ENCODE data around the gene SYNJ1. TPM values are rescaled to one million over a fixed set of nuclear protein-coding genes. Genes with fewer than 3 reads are reported as not detected.

Gene SYNJ1
- polyA plus RNA-seq, 3 donors = 4.0 to 16.5 (median 8.1) TPM

DNA sequence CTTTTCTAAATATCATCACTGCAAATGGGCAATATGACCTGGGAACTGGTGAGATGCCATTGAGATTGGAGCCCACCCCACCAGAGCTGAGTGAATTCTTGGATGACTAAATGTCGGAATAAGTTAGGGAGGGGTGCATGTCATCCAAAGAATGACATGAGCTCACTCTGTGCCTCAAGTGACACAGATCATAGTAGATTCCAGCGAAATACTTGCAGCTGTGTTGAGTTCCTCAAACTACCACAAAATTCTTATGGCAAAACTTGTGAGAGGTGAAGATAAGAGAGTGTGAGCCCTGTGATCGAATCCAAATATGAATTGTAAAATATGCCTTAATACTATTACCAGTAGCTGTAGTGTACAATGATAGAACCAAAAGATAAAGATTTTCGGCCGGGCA is 140.2 kb downstream of the SYNJ1 start:
- Histone ChIP-seq H4K20me1 (ENCODE audit: insufficient read depth, low read length) (no peaks in the 10 kb centered on the region), H3K4me3 (replicated peaks in 1 of 3; ENCODE audit: low read depth in 2 of 3, low read length in 3 of 3) (no peak overlapping the region), H3K4me2 (replicated peaks; ENCODE audit: extremely low read depth, low read length, poor library complexity, severe bottlenecking) (no peak overlapping the region), H3K9me3 (replicated peaks in 1 of 2; ENCODE audit: control insufficient read depth in 1 of 2, insufficient read depth in 1 of 2, low read length in 2 of 2) (no peaks in the 10 kb centered on the region), H3K27me3 (ENCODE audit: control insufficient read depth in 2 of 2, insufficient read depth in 2 of 2, low read length in 2 of 2) (no peaks in the 10 kb centered on the region), H2AFZ (ENCODE audit: insufficient read depth, low read depth, low read length, poor library complexity, severe bottlenecking) (no peak overlapping the region), H3K4me1 (ENCODE audit: control insufficient read depth in 1 of 2, insufficient read depth in 2 of 2, low read length in 2 of 2) (no peaks in the 10 kb centered on the region), H3K27ac (ENCODE audit: low read depth in 1 of 2, low read length in 2 of 2) (no peak overlapping the region), H3K79me2 (ENCODE audit: insufficient read depth, low read length) (no peaks in the 10 kb centered on the region), H3K36me3 (replicated peaks in 1 of 2; ENCODE audit: control insufficient read depth in 1 of 2, insufficient read depth in 2 of 2, low read length in 2 of 2) (no peaks in the 10 kb centered on the region), H3K9ac (ENCODE audit: insufficient read depth, low read length, poor library complexity, severe bottlenecking) (no peak overlapping the region)
- Mint-ChIP-seq H3K36me3 (no peaks in the 10 kb centered on the region), H3K27ac (no peak overlapping the region), H3K27me3 (ENCODE audit: low read depth in 3 of 3) (peaks cover 0 to 1% (median 0%) of the 10 kb centered on the region in 3 donors), H3K9me3 (no peaks in the 10 kb centered on the region), H3K4me1 (no peaks in the 10 kb centered on the region), H3K4me3 (no peak overlapping the region)
- no peak for DNase-seq
- WGBS (ENCODE audit: insufficient coverage) = no CpG with 5 or more reads among the region's 5 CpGs
- TF ChIP-seq, protein P1, sequence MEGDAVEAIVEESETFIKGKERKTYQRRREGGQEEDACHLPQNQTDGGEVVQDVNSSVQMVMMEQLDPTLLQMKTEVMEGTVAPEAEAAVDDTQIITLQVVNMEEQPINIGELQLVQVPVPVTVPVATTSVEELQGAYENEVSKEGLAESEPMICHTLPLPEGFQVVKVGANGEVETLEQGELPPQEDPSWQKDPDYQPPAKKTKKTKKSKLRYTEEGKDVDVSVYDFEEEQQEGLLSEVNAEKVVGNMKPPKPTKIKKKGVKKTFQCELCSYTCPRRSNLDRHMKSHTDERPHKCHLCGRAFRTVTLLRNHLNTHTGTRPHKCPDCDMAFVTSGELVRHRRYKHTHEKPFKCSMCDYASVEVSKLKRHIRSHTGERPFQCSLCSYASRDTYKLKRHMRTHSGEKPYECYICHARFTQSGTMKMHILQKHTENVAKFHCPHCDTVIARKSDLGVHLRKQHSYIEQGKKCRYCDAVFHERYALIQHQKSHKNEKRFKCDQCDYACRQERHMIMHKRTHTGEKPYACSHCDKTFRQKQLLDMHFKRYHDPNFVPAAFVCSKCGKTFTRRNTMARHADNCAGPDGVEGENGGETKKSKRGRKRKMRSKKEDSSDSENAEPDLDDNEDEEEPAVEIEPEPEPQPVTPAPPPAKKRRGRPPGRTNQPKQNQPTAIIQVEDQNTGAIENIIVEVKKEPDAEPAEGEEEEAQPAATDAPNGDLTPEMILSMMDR (IDR thresholded peaks at IDR 0.05) = no peak
- intact Hi-C loops (cut with micrococcal nuclease) = no loop called here

DNA sequence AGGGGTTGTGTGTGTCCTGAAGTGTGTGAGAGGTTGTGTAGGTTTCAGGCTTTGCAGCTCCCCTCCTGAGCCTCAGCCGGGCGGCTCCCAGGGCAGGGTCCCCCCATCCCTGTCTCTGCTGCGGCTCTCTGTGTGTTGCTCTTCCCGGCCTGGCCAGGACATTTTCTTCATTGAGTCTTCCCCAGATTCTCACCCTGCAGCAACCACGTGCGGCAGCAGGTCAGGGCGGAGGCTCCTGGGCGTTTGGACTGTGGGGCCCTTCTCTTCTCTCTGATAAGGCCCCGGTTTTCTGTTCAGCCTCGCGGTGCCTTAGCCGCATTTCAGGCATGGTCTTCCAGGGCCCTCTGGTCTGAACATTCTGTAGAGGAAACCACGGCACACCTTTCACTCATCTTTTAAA is 140.7 kb downstream of the SYNJ1 start:
- H3K9ac ChIP-seq (ENCODE audit: insufficient read depth, low read length, poor library complexity, severe bottlenecking) = no peak overlapping the region
- H3K36me3 Mint-ChIP-seq = no peaks in the 10 kb centered on the region
- no peaks in the 10 kb centered on the region for H3K36me3 ChIP-seq (replicated peaks in 1 of 2; ENCODE audit: control insufficient read depth in 1 of 2, insufficient read depth in 2 of 2, low read length in 2 of 2)
- H3K9me3 ChIP-seq (replicated peaks in 1 of 2; ENCODE audit: control insufficient read depth in 1 of 2, insufficient read depth in 1 of 2, low read length in 2 of 2) = no peaks in the 10 kb centered on the region
- H3K4me1 ChIP-seq (ENCODE audit: control insufficient read depth in 1 of 2, insufficient read depth in 2 of 2, low read length in 2 of 2) = no peaks in the 10 kb centered on the region
- H3K9me3 Mint-ChIP-seq = no peaks in the 10 kb centered on the region
- H3K4me3 Mint-ChIP-seq = no peak overlapping the region
- no peak overlapping the region for H3K27ac Mint-ChIP-seq
- peaks cover 0 to 1% (median 1%) of the 10 kb centered on the region in 3 donors for H3K27me3 Mint-ChIP-seq (ENCODE audit: low read depth in 3 of 3)
- DNase-seq = no peak
- TF ChIP-seq, protein P1 (IDR thresholded peaks at IDR 0.05) = no peak
- H3K27me3 ChIP-seq (ENCODE audit: control insufficient read depth in 2 of 2, insufficient read depth in 2 of 2, low read length in 2 of 2) = no peaks in the 10 kb centered on the region
- no peak overlapping the region for H2AFZ ChIP-seq (ENCODE audit: insufficient read depth, low read depth, low read length, poor library complexity, severe bottlenecking)
- H3K79me2 ChIP-seq (ENCODE audit: insufficient read depth, low read length) = no peaks in the 10 kb centered on the region
- no peaks in the 10 kb centered on the region for H4K20me1 ChIP-seq (ENCODE audit: insufficient read depth, low read length)
- no peak overlapping the region for H3K4me3 ChIP-seq (replicated peaks in 1 of 3; ENCODE audit: low read depth in 2 of 3, low read length in 3 of 3)
- no peak overlapping the region for H3K4me2 ChIP-seq (replicated peaks; ENCODE audit: extremely low read depth, low read length, poor library complexity, severe bottlenecking)
- intact Hi-C loops (cut with micrococcal nuclease) = no loop called here
- 93% methylated on average over 9 of the region's 13 CpGs for WGBS (ENCODE audit: insufficient coverage)
- no peaks in the 10 kb centered on the region for H3K4me1 Mint-ChIP-seq
- H3K27ac ChIP-seq (ENCODE audit: low read depth in 1 of 2, low read length in 2 of 2) = no peak overlapping the region
